ENCODE data around the gene VILL. TPM values are rescaled to one million over a fixed set of nuclear protein-coding genes. Genes with fewer than 3 reads are reported as not detected.

The VILL gene
- total RNA-seq, 2 experiments from 2014 or later: 13.2 to 23.5 TPM

DNA sequence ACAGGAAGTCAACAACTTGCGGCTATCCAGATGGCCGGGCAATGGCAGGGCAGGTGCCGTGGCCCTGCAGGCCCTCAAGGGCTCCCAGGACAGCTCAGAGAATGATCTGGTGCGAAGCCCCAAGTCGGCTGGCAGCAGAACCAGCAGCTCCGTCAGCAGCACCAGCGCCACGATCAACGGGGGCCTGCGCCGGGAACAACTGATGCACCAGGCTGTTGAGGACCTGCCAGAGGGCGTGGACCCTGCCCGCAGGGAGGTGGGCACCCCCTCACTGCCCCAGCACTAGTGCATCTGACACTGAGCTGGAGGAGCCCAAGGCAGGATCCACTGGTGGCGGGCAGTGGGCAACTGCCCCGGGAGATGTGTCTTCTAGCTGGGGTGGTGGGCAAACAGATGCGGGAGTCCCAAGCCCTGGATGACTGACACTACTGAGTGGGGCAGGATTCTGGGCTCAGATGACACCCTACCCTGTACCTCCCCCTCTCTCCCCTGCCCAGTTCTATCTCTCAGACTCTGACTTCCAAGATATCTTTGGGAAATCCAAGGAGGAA, 15.9 kb downstream of the VILL start:
- no peaks in the 10 kb centered on the region for H3K9me3 ChIP-seq (ENCODE audit: low read length)
- no peak overlapping the region for H3K4me3 ChIP-seq (ENCODE audit: low read depth, low read length, poor library complexity, severe bottlenecking)
- TF ChIP-seq EZH2phosphoT487 (IDR thresholded peaks at IDR 0.05; ENCODE audit: borderline replicate concordance, low read depth, low read length) (no peak), CTCF (conservative IDR thresholded peaks at IDR 0.05; ENCODE audit: low read length) (no peak)
- no peak overlapping the region for H3K4me2 ChIP-seq (ENCODE audit: low read length)
- ChIA-PET CTCF (ENCODE audit: unreplicated experiment) (no interaction called here), POLR2A (interaction anchor here (0.7 kb wide), 1 partner anchor 1344 kb away, joined by 3 read pairs; no protein-coding TSS in a partner anchor)
- DNase-seq (ENCODE audit: low spot score): no peak
- BruUV-seq (replicated peaks): no TSS peak
- no peaks in the 10 kb centered on the region for H3K9me2 ChIP-seq (ENCODE audit: insufficient read depth, low read length)
- H2AFZ ChIP-seq (ENCODE audit: low read length): no peak overlapping the region
- no peaks in the 10 kb centered on the region for H4K20me1 ChIP-seq (ENCODE audit: insufficient read depth, low read length)
- no peak overlapping the region for H3K27ac ChIP-seq (ENCODE audit: low read depth, low read length, poor library complexity, severe bottlenecking)
- intact Hi-C loops (cut with micrococcal nuclease; ENCODE audit: unreplicated experiment): no loop called here
- H3K79me2 ChIP-seq (ENCODE audit: insufficient read depth, low read depth, low read length): no peaks in the 10 kb centered on the region
- peaks cover 29% of the 10 kb centered on the region for H3K36me3 ChIP-seq (ENCODE audit: insufficient read depth, low read length)
- no peaks in the 10 kb centered on the region for H3K4me1 ChIP-seq (ENCODE audit: insufficient read depth, low read length, poor library complexity, severe bottlenecking)

- no peaks in the 10 kb centered on the region for H4K20me1 ChIP-seq (ENCODE audit: insufficient read depth, low read length)
- BruUV-seq (replicated peaks): no TSS peak
- no peak for DNase-seq (ENCODE audit: low spot score)
- ChIA-PET POLR2A (no interaction called here), CTCF (ENCODE audit: unreplicated experiment) (no interaction called here)
- H3K9me3 ChIP-seq (ENCODE audit: low read length): no peaks in the 10 kb centered on the region
- H3K36me3 ChIP-seq (ENCODE audit: insufficient read depth, low read length): peaks cover 17% of the 10 kb centered on the region
- TF ChIP-seq CTCF (conservative IDR thresholded peaks at IDR 0.05; ENCODE audit: low read length) (no peak), EZH2phosphoT487 (IDR thresholded peaks at IDR 0.05; ENCODE audit: borderline replicate concordance, low read depth, low read length) (no peak)
- H3K9me2 ChIP-seq (ENCODE audit: insufficient read depth, low read length): no peaks in the 10 kb centered on the region
- no peak overlapping the region for H3K4me2 ChIP-seq (ENCODE audit: low read length)
- H3K79me2 ChIP-seq (ENCODE audit: insufficient read depth, low read depth, low read length): no peaks in the 10 kb centered on the region
- H2AFZ ChIP-seq (ENCODE audit: low read length): no peak overlapping the region
- no peaks in the 10 kb centered on the region for H3K4me1 ChIP-seq (ENCODE audit: insufficient read depth, low read length, poor library complexity, severe bottlenecking)
- intact Hi-C loops (cut with micrococcal nuclease; ENCODE audit: unreplicated experiment): no loop called here
- H3K4me3 ChIP-seq (ENCODE audit: low read depth, low read length, poor library complexity, severe bottlenecking): no peak overlapping the region
- no peak overlapping the region for H3K27ac ChIP-seq (ENCODE audit: low read depth, low read length, poor library complexity, severe bottlenecking)
These were observed 17.1 kb downstream of the VILL start for GRCh38 chr3:38007754-38008090.

GRCh38 chr3:38008191-38008701, 17.7 kb downstream of the VILL start:
- POLR2A ChIA-PET: no interaction called here
- Histone ChIP-seq H3K9me3 (ENCODE audit: low read length) (no peaks in the 10 kb centered on the region), H3K4me2 (ENCODE audit: low read length) (no peak overlapping the region), H3K79me2 (ENCODE audit: insufficient read depth, low read depth, low read length) (no peaks in the 10 kb centered on the region), H3K27ac (ENCODE audit: low read depth, low read length, poor library complexity, severe bottlenecking) (no peak overlapping the region), H3K9me2 (ENCODE audit: insufficient read depth, low read length) (no peaks in the 10 kb centered on the region), H3K4me1 (ENCODE audit: insufficient read depth, low read length, poor library complexity, severe bottlenecking) (no peaks in the 10 kb centered on the region), H3K4me3 (ENCODE audit: low read depth, low read length, poor library complexity, severe bottlenecking) (no peak overlapping the region), H3K36me3 (ENCODE audit: insufficient read depth, low read length) (peaks cover 12% of the 10 kb centered on the region), H2AFZ (ENCODE audit: low read length) (no peak overlapping the region), H4K20me1 (ENCODE audit: insufficient read depth, low read length) (no peaks in the 10 kb centered on the region)
- no peak for DNase-seq (ENCODE audit: low spot score)
- no TSS peak for BruUV-seq (replicated peaks)
- intact Hi-C loops (cut with micrococcal nuclease; ENCODE audit: unreplicated experiment): no loop called here
- CTCF ChIA-PET (ENCODE audit: unreplicated experiment): no interaction called here
- TF ChIP-seq CTCF (conservative IDR thresholded peaks at IDR 0.05; ENCODE audit: low read length) (no peak), EZH2phosphoT487 (IDR thresholded peaks at IDR 0.05; ENCODE audit: borderline replicate concordance, low read depth, low read length) (no peak)

Measured in OCI-LY7 (cell line).